ENCODE measurements around the gene DNAH8. TPM values are rescaled to one million over a fixed set of nuclear protein-coding genes. Genes with fewer than 3 reads are reported as not detected.

DNAH8 gene
- total and polyA plus RNA-seq, 2 donors (not counting 3 experiments of a cell fraction or from before 2014, with no cell fraction given), result 0.29 to 0.61 TPM

GRCh38 chr6:39003492-39003891 is 288.4 kb downstream of the DNAH8 start:
- no peak overlapping the region for H2AFZ ChIP-seq (ENCODE audit: low read depth, low read length)
- no peak for TF ChIP-seq FOS (IDR thresholded peaks at IDR 0.05; ENCODE audit: borderline replicate concordance, insufficient read depth, low read length)
- TF ChIP-seq, protein P1, sequence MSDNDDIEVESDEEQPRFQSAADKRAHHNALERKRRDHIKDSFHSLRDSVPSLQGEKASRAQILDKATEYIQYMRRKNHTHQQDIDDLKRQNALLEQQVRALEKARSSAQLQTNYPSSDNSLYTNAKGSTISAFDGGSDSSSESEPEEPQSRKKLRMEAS (IDR thresholded peaks at IDR 0.05; ENCODE audit: insufficient read depth, insufficient read length), result no peak
- TF ChIP-seq POLR2AphosphoS5 (IDR thresholded peaks at IDR 0.05; ENCODE audit: insufficient read depth, low read depth, low read length), result no peak
- TF ChIP-seq CTCF (IDR thresholded peaks at IDR 0.05; ENCODE audit: extremely low read depth in 1 of 2, insufficient read depth in 1 of 2, low read depth in 1 of 2, low read length in 2 of 2), result no peak
- TF ChIP-seq JUN (IDR thresholded peaks at IDR 0.05; ENCODE audit: borderline replicate concordance, insufficient read depth, insufficient read length, low read depth), result no peak
- no peak for TF ChIP-seq GATA2 (IDR thresholded peaks at IDR 0.05; ENCODE audit: insufficient read depth, insufficient read length, low read depth, low read length)
- no peak for TF ChIP-seq POLR2A (IDR thresholded peaks at IDR 0.05; ENCODE audit: low read depth, low read length)
- no peak for TF ChIP-seq MYC (IDR thresholded peaks at IDR 0.05; ENCODE audit: low read depth, low read length)
- no peaks in the 10 kb centered on the region for H3K4me1 ChIP-seq (ENCODE audit: control insufficient read depth, extremely low read depth, insufficient read depth, low read length)
- no TSS peak for BruUV-seq (replicated peaks)
- H3K27me3 ChIP-seq (ENCODE audit: control insufficient read depth in 2 of 2, insufficient read depth in 2 of 2, low read length in 2 of 2), result peaks cover 11 to 26% of the 10 kb centered on the region in 2 experiments
- H3K27ac ChIP-seq (ENCODE audit: insufficient read depth, low read depth, low read length), result no peak overlapping the region
- DNase-seq (ENCODE audit: low read depth, low spot score) (no peak), FAIRE-seq (no peak)
- CTCF ChIA-PET, result no interaction called here
- no peak overlapping the region for H3K4me2 ChIP-seq (ENCODE audit: insufficient read depth, low read length)
- H3K9me3 ChIP-seq (replicated peaks; ENCODE audit: control insufficient read depth, insufficient read depth, low read length), result no peaks in the 10 kb centered on the region
- H3K9ac ChIP-seq (replicated peaks; ENCODE audit: extremely low read depth, insufficient read depth, low read length), result no peak overlapping the region
- dilution Hi-C loops (cut with MboI; ENCODE audit: extremely low pct_ligation_motif_present, low sequenced_read_pairs) (no loop called here), intact Hi-C loops (cut with micrococcal nuclease) (no loop called here)
- no peak overlapping the region for H3K4me3 ChIP-seq (replicated peaks in 1 of 3; ENCODE audit: insufficient read depth in 1 of 3, low read depth in 1 of 3, low read length in 3 of 3)
- POLR2A ChIA-PET, result no interaction called here
- no peaks in the 10 kb centered on the region for H3K36me3 ChIP-seq (ENCODE audit: control insufficient read depth in 2 of 2, extremely low read depth in 1 of 2, insufficient read depth in 2 of 2, low read length in 2 of 2)
- H3K9me1 ChIP-seq (replicated peaks; ENCODE audit: control insufficient read depth, extremely low read depth, insufficient read depth, low read length), result no peaks in the 10 kb centered on the region
- H4K20me1 ChIP-seq (replicated peaks; ENCODE audit: control insufficient read depth, extremely low read depth, insufficient read depth, low read length), result no peaks in the 10 kb centered on the region
- no peaks in the 10 kb centered on the region for H3K79me2 ChIP-seq (ENCODE audit: control insufficient read depth, insufficient read depth, low read length)
